ENCODE data around the gene PI4K2B. TPM values are rescaled to one million over a fixed set of nuclear protein-coding genes. Genes with fewer than 3 reads are reported as not detected.

Gene PI4K2B
- total RNA-seq: 10 to 100 TPM; 32.2 to 32.5 TPM

DNA sequence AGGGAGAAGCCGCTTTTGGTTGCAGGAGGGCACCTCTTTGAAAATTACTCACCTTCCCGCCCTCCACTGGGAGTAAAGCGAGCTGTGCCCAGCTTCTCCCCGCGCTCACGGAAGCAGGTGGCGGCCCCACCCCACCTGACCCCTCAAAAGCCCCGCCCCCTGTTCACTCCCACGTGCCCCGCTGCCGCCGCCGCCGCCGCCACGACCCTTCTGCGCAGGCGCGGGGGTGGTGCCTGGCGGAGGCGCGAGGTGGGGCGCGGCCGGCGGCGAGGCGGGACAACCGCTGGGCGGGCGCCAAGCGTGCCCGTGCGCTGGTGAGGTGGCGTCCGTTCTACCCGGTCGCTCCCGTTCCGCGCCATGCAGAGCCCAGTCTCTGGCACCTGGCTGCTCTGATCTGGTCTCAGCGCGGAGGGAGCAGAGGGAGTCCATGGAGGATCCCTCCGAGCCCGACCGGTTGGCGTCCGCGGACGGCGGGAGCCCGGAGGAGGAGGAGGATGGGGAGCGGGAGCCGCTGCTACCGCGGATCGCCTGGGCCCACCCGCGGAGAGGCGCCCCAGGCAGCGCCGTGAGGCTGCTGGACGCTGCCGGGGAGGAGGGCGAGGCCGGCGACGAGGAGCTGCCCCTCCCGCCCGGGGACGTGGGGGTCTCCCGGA lies at the start of gene PI4K2B:
PI4K2B (plus strand) TSS at position 297 of the 653 bp plus-strand sequence; CDS start at position 428, 131 bp downstream.

DNA sequence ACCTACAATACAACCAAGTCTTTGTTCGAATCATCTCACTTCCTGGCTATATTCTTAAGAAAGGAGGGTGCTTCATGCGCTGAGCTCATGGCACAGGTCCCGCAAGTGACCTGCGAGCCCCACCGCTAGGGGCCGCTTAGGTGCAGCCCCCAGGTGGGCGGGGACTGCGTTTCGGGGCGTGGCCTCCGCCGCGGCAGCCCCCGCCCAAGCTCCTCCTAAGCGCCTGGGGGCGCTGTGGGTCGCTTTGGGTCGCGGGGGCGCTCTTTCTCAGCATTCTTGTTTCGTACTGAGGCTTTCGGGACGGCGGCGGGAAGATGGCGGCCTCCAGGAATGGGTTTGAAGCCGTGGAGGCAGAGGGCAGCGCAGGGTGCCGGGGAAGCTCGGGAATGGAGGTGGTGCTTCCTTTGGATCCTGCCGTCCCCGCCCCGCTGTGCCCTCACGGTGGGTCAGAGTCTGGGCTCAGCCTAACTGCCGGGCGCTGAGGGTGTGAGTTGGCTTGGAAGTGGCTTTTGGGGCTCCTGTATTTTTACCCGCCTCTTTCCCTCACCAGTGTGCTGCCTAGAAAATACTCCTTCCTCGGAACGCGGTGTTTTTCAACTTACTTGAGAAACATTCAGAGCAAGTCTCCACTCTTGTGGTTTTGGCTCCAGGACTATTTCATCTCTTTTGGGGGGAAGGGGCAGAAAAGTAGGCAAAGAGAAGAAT lies 78.8 kb downstream of the PI4K2B start, which contains the start of gene ZCCHC4:
ZCCHC4 (plus strand) TSS at position 279 of the 705 bp plus-strand sequence; CDS start at position 315, 36 bp downstream.

Other genes with a start within 250 kb of the PI4K2B start
- gene LGI2, start 203.1 kb upstream of the PI4K2B start, total RNA-seq: not detected
- gene SEPSECS, start 73.6 kb upstream of the PI4K2B start, total RNA-seq: 10 to 100 TPM; 14.8 to 16.1 TPM
- gene ZCCHC4, start 78.7 kb downstream of the PI4K2B start, total RNA-seq: 10 to 100 TPM in 1 of 2 experiments, 1 to 10 TPM in 1; 10.0 to 10.5 TPM
- gene ANAPC4, start 143.2 kb downstream of the PI4K2B start, total RNA-seq: 10 to 100 TPM; 37.8 to 38.5 TPM